Measurements from ENCODE around the gene RHO. TPM values are rescaled to one million over a fixed set of nuclear protein-coding genes. Genes with fewer than 3 reads are reported as not detected.

RHO gene
- total RNA-seq, 1 experiment from 2014 or later: not detected

GRCh38 chr3:129533406-129533805, 5.0 kb downstream of the RHO start (continued):
- no peak for TF ChIP-seq MLX (CRISPR knock-in tag; IDR thresholded peaks at IDR 0.05)

DNA sequence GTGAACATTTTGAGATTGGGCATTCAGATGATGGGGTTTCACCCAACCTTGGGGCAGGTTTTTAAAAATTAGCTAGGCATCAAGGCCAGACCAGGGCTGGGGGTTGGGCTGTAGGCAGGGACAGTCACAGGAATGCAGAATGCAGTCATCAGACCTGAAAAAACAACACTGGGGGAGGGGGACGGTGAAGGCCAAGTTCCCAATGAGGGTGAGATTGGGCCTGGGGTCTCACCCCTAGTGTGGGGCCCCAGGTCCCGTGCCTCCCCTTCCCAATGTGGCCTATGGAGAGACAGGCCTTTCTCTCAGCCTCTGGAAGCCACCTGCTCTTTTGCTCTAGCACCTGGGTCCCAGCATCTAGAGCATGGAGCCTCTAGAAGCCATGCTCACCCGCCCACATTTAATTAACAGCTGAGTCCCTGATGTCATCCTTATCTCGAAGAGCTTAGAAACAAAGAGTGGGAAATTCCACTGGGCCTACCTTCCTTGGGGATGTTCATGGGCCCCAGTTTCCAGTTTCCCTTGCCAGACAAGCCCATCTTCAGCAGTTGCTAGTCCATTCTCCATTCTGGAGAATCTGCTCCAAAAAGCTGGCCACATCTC, 6.1 kb downstream of the RHO start:
- TF ChIP-seq PRRX2 (CRISPR knock-in tag; IDR thresholded peaks at IDR 0.05) (no peak), ZNF232 (CRISPR knock-in tag; IDR thresholded peaks at IDR 0.05) (no peak), NR1H2 (CRISPR knock-in tag; IDR thresholded peaks at IDR 0.05) (no peak), ZNF317 (CRISPR knock-in tag; IDR thresholded peaks at IDR 0.05; ENCODE audit: borderline replicate concordance, low read depth) (no peak), TP53 (CRISPR knock-in tag; IDR thresholded peaks at IDR 0.05) (no peak)
- H3K27ac Mint-ChIP-seq: no peak overlapping the region
- no peak overlapping the region for H3K4me3 Mint-ChIP-seq
- ChIA-PET CTCF (interaction anchor here (0.9 to 1.8 kb wide), 2 partner anchors 13 to 45 kb away, joined by 3 to 9 read pairs; no protein-coding TSS in a partner anchor), POLR2A (no interaction called here)
- ATAC-seq: no peak
- no peaks in the 10 kb centered on the region for H3K36me3 Mint-ChIP-seq
- DNase-seq (ENCODE audit: low spot score): no peak
- H3K27me3 Mint-ChIP-seq (ENCODE audit: low read depth): no peaks in the 10 kb centered on the region
- no peaks in the 10 kb centered on the region for H3K9me3 Mint-ChIP-seq
- H3K4me1 Mint-ChIP-seq: peaks cover 43% of the 10 kb centered on the region

- peaks cover 39% of the 10 kb centered on the region for H3K4me1 Mint-ChIP-seq
- ATAC-seq (no peak), DNase-seq (ENCODE audit: low spot score) (no peak)
- TF ChIP-seq ZSCAN18 (CRISPR knock-in tag; IDR thresholded peaks at IDR 0.05) (no peak), ZNF671 (CRISPR knock-in tag; IDR thresholded peaks at IDR 0.05) (no peak), TEAD1 (CRISPR knock-in tag; IDR thresholded peaks at IDR 0.05) (no peak), NR2C2 (CRISPR knock-in tag; IDR thresholded peaks at IDR 0.05) (no peak), ZNF121 (CRISPR knock-in tag; IDR thresholded peaks at IDR 0.05) (no peak), CDX4 (CRISPR knock-in tag; IDR thresholded peaks at IDR 0.05; ENCODE audit: borderline replicate concordance) (no peak), NFYB (CRISPR knock-in tag; conservative IDR thresholded peaks at IDR 0.05; ENCODE audit: low read depth) (no peak), FOXK1 (CRISPR knock-in tag; IDR thresholded peaks at IDR 0.05) (no peak), ESRRA (CRISPR knock-in tag; IDR thresholded peaks at IDR 0.05; ENCODE audit: borderline replicate concordance) (no peak), RELA (CRISPR knock-in tag; IDR thresholded peaks at IDR 0.05; ENCODE audit: borderline replicate concordance) (no peak), ZNF281 (CRISPR knock-in tag; IDR thresholded peaks at IDR 0.05) (no peak), ZNF396 (CRISPR knock-in tag; IDR thresholded peaks at IDR 0.05; ENCODE audit: borderline replicate concordance) (no peak), SMAD4 (CRISPR knock-in tag; IDR thresholded peaks at IDR 0.05) (no peak), ZNF423 (CRISPR knock-in tag; IDR thresholded peaks at IDR 0.05) (no peak)
- TF ChIP-seq, protein P1, sequence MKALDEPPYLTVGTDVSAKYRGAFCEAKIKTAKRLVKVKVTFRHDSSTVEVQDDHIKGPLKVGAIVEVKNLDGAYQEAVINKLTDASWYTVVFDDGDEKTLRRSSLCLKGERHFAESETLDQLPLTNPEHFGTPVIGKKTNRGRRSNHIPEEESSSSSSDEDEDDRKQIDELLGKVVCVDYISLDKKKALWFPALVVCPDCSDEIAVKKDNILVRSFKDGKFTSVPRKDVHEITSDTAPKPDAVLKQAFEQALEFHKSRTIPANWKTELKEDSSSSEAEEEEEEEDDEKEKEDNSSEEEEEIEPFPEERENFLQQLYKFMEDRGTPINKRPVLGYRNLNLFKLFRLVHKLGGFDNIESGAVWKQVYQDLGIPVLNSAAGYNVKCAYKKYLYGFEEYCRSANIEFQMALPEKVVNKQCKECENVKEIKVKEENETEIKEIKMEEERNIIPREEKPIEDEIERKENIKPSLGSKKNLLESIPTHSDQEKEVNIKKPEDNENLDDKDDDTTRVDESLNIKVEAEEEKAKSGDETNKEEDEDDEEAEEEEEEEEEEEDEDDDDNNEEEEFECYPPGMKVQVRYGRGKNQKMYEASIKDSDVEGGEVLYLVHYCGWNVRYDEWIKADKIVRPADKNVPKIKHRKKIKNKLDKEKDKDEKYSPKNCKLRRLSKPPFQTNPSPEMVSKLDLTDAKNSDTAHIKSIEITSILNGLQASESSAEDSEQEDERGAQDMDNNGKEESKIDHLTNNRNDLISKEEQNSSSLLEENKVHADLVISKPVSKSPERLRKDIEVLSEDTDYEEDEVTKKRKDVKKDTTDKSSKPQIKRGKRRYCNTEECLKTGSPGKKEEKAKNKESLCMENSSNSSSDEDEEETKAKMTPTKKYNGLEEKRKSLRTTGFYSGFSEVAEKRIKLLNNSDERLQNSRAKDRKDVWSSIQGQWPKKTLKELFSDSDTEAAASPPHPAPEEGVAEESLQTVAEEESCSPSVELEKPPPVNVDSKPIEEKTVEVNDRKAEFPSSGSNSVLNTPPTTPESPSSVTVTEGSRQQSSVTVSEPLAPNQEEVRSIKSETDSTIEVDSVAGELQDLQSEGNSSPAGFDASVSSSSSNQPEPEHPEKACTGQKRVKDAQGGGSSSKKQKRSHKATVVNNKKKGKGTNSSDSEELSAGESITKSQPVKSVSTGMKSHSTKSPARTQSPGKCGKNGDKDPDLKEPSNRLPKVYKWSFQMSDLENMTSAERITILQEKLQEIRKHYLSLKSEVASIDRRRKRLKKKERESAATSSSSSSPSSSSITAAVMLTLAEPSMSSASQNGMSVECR (CRISPR knock-in tag; IDR thresholded peaks at IDR 0.05; ENCODE audit: borderline replicate concordance): no peak
- no peak overlapping the region for H3K27ac Mint-ChIP-seq
- no peaks in the 10 kb centered on the region for H3K36me3 Mint-ChIP-seq
- H3K4me3 Mint-ChIP-seq: no peak overlapping the region
- POLR2A ChIA-PET: no interaction called here
- CTCF ChIA-PET: interaction anchor here (0.9 to 1.8 kb wide), 2 partner anchors 12 to 45 kb away, joined by 3 to 9 read pairs; no protein-coding TSS in a partner anchor
- H3K27me3 Mint-ChIP-seq (ENCODE audit: low read depth): no peaks in the 10 kb centered on the region
- H3K9me3 Mint-ChIP-seq: no peaks in the 10 kb centered on the region
Observed at GRCh38 chr3:129535075-129535474, 6.6 kb downstream of the RHO start.

All from WTC11 (cell line).